Esophagus muscularis mucosa (tissue), 3 donors: Measurements from ENCODE around the gene TNFRSF14.

Experiments
- CTCF ChIP-seq, 3 experiments: fragments of 200-600 bp in 2 of 3; fragments of 450-650 bp in 1 of 3; sonication (generic) in 2 of 3; IDR thresholded peaks; one replicate each; pipeline ENCODE4 v1.5.1; 2017 to 2019; ENCODE audit warnings: antibody characterized with exemption in 3 of 3, mild to moderate bottlenecking in 2 of 3, moderate library complexity in 1 of 3
- POLR2A ChIP-seq: fragments of 450-650 bp; IDR thresholded peaks from one replicate; pipeline ENCODE4 v1.6.1; 2017; ENCODE audit warnings: antibody characterized with exemption, moderate library complexity, mild to moderate bottlenecking, low read depth

- TF ChIP-seq CTCF (IDR thresholded peaks at IDR 0.05) (no peak), POLR2A (no peak)
These were observed 26.2 kb upstream of the TNFRSF14 start, which contains the start of gene HES5 for GRCh38 chr1:2529784-2530512.
